Middle frontal gyrus (tissue), 1 donor: ENCODE measurements around the gene ENTPD2.

ENCODE experiments used
- DNase-seq: peaks from one replicate; pipeline ENCODE4 v3.0.0-alpha.2; 2015; ENCODE audit warnings: low spot score; ENCODE audit errors: extremely low spot score

Gene ENTPD2

GRCh38 chr9:137080260-137081122 is 26.6 kb upstream of the ENTPD2 start:
- no peak for DNase-seq

GRCh38 chr9:137079401-137079787 is 25.5 kb upstream of the ENTPD2 start:
- DNase-seq, result no peak

GRCh38 chr9:137078701-137079400 is 25.0 kb upstream of the ENTPD2 start:
- no peak for DNase-seq

GRCh38 chr9:137077758-137078693 is 24.2 kb upstream of the ENTPD2 start:
- DNase-seq, result no peak

DNA sequence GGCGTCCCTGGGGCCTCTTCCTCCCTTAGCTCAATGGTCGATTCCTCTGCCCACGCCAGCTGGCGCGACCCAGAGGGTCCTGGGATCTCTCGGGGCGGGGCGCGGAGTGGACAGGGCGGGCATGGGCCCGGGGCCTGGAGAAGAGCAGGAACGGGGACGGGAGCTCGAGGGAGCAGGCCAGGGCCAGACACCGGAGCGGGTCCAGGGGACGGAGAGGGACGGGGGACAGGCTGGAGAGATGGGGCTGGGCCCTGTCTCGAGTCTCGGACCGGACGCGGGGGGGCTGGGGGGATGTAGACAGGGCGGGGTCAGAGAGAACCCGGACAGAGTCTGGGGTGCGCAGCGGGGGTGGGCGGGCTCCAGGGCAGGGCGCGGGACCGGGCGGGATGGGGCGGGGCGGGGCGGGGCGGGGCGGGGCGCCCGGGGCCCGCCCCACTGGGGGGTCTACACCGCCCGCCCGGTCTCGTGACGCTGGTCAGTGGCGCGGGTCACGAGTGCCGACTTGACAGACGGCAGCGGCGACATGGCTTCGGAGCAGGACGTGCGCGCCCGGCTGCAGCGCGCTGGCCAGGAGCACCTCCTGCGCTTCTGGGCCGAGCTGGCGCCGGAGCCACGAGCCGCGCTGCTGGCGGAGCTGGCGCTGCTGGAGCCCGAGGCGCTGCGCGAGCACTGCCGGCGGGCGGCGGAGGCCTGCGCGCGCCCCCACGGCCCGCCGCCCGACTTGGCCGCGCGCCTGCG is 23.3 kb upstream of the ENTPD2 start, which contains the start of gene UAP1L1:
Gene UAP1L1 (plus strand): TSS at position 508 of the 738 bp plus-strand sequence. CDS start 16 bp downstream, at position 524.
- peak; percentile 65 for DNase-seq

DNA sequence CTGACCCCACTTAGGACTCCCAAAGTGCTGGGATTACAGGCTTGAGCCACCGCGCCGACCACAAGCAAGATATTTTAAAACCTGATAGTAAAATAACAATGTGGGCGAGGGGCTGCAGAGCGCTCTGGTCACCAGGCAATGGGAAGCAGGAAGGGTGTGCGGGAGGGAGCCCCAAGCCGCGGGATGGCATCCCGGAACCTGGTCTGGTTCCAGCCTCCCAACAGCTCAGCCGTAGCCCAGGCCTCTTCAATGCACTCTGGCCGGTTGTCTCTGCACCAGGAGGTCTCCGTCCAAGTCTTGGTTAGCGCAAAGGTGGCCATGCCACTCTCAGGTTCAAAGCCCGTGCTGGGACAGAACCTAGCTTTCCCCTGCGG is 22.8 kb upstream of the ENTPD2 start:
- no peak for DNase-seq

DNA sequence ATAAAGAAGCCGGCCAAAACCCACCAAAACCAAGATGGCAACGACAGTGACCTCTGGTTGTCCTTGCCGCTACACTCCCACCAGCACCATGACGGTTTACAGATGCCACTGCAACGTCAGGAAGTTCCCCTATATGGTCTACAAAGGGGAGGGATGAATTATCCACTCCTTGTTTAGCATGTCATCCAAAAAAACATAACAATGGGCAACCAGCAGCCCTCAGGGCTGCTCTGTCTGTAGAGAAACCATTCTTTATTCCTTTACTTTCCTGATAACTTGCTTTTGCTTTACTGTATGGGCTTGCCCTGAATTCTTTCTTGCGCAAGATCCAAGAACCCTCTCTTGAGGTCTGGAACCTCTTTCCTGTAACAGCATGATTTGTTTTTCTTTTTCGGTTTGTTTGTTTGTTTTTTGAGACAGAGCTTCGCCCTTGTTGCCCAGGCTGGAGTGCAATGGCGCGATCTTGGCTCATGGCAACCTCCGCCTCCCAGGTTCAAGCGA is 21.5 kb upstream of the ENTPD2 start:
- no peak for DNase-seq

- no peak for DNase-seq
These were observed 20.9 kb upstream of the ENTPD2 start for GRCh38 chr9:137074657-137075274.

GRCh38 chr9:137073992-137074399 is 20.1 kb upstream of the ENTPD2 start:
- DNase-seq, result no peak

DNA sequence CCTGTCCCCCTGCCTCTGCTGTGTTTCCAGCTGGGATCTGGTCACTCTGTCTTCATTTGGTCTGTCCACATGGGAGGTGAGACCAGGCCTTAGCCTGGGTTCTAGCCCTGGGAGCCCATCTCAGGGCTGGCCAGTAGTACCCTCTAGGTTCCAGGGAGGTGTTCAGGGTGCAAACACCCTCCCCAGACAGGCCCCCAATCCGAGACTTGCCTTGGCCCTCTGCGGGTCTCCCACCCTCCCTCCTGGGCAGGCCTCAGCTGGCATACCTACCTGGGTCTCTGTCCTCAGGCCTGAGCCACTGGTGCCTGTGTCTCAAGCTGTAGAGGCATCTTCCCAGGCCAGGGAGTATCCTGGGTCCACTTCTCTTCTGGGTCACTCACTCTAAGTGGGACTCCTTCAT is 17.4 kb upstream of the ENTPD2 start:
- DNase-seq, result no peak

GRCh38 chr9:137070906-137071275 is 17.0 kb upstream of the ENTPD2 start:
- peak; percentile 77 for DNase-seq

GRCh38 chr9:137070201-137070905 is 16.5 kb upstream of the ENTPD2 start, which contains the start of gene SAPCD2:
Gene SAPCD2 (minus strand): TSS chr9:137070557. CDS start chr9:137070460, 97 bp downstream.
- peak; percentile 75 for DNase-seq

- no peak for DNase-seq
These were observed 15.7 kb upstream of the ENTPD2 start for GRCh38 chr9:137069508-137070091.

DNA sequence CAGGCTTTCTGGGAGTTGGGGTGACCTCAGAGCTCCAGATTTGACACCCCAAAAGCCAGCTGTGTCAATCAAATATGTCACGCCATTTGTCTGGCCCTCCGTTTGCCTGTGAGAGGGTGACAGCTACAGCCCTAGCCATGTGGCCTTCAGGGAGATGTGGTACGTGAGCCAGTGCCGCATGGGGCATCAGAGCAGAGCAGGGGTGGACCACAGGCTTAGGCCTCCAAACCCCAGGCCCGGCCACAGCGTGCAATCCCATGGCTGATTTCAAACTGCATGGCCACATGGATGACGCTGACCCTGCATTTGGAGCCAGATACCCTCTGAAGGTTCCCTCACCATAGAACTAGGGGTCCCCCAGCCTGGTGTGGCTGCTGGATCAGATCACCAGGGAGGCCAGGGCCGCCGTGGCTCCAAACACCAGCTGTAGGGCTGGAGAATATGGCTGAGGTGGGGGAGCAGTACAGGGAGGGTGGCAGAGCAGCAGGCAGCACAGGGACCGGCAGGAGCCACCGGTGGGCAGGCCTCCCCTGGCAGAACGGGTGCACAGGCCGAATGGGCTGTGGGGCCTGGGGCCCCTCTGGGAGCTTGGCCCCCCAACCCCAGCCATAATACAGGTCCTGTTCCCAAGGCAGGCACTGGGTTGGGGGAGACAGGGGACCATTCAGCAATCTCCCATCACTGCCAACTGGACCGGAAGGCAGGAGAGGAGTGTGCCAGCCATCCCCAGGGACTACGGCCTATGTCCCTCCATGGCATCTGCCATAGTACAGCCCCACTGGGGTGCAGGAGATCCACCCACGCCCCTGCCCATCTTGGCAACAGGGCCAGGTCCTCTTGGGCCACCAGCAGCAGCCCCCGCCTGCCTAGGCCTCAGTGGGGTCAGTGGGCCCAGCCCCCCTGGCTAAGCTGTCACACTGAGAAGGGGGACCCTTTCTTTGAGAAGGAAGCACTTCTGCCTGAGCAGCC is 15.0 kb upstream of the ENTPD2 start:
- DNase-seq, result no peak

DNA sequence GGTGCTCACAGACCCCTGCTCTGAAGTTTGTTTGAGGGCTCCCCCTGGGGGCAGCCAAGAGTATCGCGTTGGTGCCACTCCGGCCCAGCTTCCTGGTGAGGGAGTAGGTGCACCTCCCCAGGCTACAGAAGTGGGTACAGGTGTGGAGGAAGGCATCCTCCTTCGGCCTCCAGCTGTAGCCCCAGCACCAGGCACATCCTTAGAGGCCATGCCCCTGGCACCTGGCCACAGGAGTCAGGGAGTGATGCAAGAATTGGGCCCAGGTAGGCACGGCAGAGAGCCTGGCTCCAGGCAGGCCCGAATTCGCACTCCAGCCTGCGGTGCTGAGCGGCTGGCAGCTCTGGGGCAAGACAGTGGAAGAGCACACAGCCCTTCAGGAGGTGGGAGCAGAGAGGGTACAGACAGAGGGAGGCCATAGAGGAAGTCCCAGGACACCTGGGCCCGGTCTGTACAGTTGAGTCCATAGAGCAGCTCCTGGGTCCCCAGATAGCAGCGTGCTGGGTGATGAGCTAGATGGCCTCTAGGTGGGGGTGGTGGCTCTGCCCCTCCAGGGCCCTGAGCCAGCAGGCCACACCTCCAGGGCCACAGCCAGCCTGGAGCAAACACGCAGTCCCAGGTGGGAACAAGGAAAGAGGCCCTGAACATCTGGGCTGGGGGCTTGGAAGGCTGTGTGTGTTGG is 14.1 kb upstream of the ENTPD2 start:
- peak; percentile 68 for DNase-seq

DNA sequence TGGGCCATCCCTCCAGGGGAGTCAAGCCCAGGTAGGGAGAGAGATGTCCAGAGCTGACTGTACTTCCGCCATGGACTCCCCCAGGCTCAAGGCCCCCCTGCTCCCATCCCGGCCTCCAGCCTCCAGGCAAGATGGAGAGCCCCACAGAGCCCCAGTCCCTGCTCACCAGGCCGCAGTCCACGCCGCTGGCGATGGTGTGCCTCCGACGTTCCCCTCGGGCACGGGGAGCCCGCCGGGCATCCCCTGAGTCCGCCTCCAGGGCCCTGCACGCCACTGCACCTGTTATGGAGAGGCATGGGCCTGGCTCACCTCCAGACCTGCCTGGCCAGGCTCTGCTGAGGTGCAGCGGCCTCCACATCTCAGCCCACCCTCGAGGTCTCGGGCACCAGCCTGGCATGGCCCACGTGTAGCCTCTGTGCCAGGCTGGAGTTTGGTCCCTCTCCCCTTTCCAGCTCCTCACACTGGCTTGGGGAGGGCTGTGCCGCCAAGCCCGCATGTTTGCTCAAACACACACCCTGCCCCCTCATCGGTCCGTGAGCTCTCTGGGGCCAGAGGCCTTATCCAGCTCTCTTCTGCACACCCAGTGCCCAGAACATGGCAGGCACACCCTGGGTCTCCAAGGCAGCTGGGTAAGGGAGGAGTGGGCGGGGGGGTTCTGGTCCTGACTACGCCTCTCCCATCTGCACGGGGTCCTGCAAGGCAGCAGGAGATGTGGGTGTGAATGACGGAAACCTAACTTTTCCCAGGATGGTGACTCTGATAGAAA is 12.4 kb upstream of the ENTPD2 start:
- DNase-seq, result no peak
